GM12864 (cell line): ENCODE results near the gene CENPF.

Experiments used
- DNase-seq: peaks from one replicate; pipeline ENCODE4 v3.0.0-alpha.2; 2011; ENCODE audit warnings: low read depth
- H3K4me3 ChIP-seq: 2 replicates; pipeline ENCODE4 v1.5.1; 2011; ENCODE audit warnings: mild to moderate bottlenecking, low read depth, low read length, control low read depth
- TF ChIP-seq, protein P1 (sequence below): IDR thresholded peaks from 2 replicates; pipeline ENCODE4 v1.5.1; 2011; ENCODE audit warnings: low read depth, mild to moderate bottlenecking, moderate library complexity, low read length, control low read depth, inconsistent platforms; ENCODE audit errors: missing control alignments

CENPF gene

DNA sequence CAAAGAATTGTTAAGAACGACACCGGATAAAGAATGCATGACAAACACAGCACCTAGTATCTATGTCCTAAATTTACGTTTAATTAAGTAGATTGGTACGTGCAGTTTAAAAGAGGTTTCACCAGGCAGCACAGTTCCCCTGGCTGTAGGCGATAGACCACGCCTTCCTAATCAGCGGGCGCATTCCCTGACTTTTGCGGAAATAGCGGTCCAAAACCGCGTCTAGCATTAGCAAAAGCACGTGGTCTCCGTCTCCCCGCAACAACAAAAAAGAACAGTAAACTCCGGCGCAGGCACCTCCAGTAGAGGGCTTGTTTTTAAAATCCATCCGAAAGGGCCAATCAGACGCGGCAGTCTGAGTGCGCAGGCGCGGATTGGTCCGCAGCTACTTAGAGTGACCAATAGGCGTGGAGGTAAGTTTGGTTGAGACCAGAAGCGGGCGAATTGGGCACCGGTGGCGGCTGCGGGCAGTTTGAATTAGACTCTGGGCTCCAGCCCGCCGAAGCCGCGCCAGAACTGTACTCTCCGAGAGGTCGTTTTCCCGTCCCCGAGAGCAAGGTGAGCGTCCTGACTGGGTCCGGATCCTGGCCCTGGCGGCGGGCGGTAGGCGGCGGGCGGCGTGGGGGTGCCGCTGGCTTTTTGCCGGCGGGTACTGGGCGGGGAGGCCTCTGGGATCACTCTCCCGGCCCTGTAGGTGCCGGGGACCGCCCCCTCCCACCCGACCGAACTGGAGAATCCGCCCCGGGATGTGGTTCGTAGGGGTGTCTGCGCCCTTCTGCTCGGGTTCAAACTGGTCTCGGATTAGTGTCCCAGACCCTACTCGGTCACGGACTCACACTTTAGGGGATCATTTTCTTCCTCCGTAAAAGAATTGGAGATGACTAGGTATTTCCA, at the start of gene CENPF:
Gene CENPF (plus strand): TSS at position 432 of the 894 bp plus-strand sequence. CDS start 10,560 bp downstream, outside the sequence.
- TF ChIP-seq, protein P1, sequence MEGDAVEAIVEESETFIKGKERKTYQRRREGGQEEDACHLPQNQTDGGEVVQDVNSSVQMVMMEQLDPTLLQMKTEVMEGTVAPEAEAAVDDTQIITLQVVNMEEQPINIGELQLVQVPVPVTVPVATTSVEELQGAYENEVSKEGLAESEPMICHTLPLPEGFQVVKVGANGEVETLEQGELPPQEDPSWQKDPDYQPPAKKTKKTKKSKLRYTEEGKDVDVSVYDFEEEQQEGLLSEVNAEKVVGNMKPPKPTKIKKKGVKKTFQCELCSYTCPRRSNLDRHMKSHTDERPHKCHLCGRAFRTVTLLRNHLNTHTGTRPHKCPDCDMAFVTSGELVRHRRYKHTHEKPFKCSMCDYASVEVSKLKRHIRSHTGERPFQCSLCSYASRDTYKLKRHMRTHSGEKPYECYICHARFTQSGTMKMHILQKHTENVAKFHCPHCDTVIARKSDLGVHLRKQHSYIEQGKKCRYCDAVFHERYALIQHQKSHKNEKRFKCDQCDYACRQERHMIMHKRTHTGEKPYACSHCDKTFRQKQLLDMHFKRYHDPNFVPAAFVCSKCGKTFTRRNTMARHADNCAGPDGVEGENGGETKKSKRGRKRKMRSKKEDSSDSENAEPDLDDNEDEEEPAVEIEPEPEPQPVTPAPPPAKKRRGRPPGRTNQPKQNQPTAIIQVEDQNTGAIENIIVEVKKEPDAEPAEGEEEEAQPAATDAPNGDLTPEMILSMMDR: no peak
- peak within 1 kb of the TSS; percentile 78 for H3K4me3 ChIP-seq
- peak; percentile 97 for DNase-seq

- no peak for DNase-seq
- TF ChIP-seq, protein P1: no peak
- H3K4me3 ChIP-seq: no peak overlapping the region
Observed at GRCh38 chr1:214557952-214558735, 44.9 kb upstream of the CENPF start.

- DNase-seq: no peak
- TF ChIP-seq, protein P1: no peak
- no peak overlapping the region for H3K4me3 ChIP-seq
Observed at GRCh38 chr1:214563881-214564280, 39.1 kb upstream of the CENPF start.

- H3K4me3 ChIP-seq: no peak overlapping the region
- no peak for DNase-seq
- TF ChIP-seq, protein P1: no peak
Observed at GRCh38 chr1:214565310-214565709, 37.7 kb upstream of the CENPF start.

GRCh38 chr1:214566158-214567104, 36.6 kb upstream of the CENPF start:
- DNase-seq: no peak
- TF ChIP-seq, protein P1: no peak
- H3K4me3 ChIP-seq: no peak overlapping the region

DNA sequence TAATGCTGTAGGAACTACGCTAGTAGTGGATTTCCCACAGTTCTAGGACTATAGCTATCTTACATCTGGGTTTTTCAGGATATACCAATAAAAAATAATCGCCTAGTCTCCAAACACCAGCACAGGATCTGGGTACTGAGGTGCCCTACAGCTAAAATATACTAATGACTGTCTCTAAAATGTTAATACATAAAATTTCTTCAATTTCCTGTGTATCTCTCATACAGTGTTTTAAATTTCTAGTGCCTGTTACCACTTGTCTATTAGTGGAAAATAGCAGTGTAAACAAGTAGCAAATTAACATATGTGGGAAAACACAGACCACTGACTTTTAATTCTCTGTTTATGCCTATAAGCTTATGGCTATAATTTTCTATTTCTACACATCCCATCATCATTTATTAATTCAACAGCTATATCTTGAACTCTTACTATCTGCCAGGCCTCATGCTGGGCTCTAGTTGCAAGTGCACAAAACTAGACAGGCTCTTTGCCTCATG, 35.5 kb upstream of the CENPF start:
- no peak for DNase-seq
- TF ChIP-seq, protein P1: no peak
- no peak overlapping the region for H3K4me3 ChIP-seq
